ENCODE measurements around the gene TRIM41.

DNA sequence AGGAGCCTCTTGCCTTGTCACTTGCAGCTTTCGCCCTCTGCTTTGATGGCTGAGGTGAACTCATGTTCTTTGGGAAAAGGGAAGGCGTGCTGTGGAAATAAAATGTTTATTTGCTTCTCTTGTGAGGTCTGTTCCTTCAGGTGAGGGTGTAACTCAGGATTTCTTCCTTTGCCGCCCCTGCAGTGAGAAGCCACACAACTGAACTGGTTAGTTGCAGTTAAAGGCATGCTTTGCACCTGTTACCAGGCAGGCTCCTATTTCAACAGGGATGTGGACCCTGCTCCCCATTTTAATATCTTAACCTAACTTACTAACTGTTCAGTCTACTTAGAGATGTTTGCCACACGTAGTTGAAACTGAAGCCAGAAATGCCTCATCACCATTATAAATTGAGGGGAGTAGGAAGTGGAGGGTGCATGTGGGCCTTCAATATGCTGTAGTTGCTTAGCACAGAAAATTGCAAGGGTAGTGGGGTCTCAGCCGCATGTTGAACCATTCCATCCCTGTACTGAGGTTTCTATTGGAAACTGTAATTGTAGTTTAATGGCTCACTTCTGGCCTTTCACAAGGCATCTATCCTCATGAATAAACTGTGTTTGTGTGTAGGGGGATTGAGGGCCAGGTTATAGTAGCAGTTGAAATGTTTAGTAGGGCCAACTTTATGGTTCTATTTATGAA lies 12.7 kb downstream of the TRIM41 start:
- TF ChIP-seq CTCF (IDR thresholded peaks at IDR 0.05) (no peak), POLR2A (IDR thresholded peaks at IDR 0.05) (no peak)

Measured in body of pancreas (tissue), 4 donors.